GM12873 (cell line): ENCODE data around the gene WDPCP.

ENCODE experiments used
- TF ChIP-seq, protein P1 (sequence below): IDR thresholded peaks from 2 replicates; pipeline ENCODE4 v1.5.1; 2012; ENCODE audit warnings: low read depth, mild to moderate bottlenecking, moderate library complexity, low read length, control low read depth; ENCODE audit not compliant: insufficient read depth; ENCODE audit errors: missing control alignments

WDPCP gene

DNA sequence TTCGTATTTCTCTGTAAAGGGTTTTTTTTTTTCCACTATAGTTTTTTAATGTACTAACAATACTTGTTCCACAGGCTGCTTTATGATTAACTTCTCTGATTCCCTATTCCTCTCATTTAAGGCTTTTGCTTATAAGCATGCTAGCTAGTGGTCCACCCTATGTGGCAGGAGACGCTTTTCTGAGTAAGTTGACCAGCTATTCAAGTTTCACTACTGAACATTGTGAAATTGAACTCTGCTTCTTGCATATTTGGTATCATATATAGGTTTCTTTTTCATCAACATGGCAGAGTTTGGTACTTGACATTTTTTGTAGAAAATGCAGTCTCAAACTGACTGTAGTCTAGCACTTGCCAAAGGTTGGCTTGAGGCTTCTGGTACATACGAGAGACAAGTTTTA lies 463.4 kb downstream of the WDPCP start:
- TF ChIP-seq, protein P1, sequence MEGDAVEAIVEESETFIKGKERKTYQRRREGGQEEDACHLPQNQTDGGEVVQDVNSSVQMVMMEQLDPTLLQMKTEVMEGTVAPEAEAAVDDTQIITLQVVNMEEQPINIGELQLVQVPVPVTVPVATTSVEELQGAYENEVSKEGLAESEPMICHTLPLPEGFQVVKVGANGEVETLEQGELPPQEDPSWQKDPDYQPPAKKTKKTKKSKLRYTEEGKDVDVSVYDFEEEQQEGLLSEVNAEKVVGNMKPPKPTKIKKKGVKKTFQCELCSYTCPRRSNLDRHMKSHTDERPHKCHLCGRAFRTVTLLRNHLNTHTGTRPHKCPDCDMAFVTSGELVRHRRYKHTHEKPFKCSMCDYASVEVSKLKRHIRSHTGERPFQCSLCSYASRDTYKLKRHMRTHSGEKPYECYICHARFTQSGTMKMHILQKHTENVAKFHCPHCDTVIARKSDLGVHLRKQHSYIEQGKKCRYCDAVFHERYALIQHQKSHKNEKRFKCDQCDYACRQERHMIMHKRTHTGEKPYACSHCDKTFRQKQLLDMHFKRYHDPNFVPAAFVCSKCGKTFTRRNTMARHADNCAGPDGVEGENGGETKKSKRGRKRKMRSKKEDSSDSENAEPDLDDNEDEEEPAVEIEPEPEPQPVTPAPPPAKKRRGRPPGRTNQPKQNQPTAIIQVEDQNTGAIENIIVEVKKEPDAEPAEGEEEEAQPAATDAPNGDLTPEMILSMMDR = no peak

DNA sequence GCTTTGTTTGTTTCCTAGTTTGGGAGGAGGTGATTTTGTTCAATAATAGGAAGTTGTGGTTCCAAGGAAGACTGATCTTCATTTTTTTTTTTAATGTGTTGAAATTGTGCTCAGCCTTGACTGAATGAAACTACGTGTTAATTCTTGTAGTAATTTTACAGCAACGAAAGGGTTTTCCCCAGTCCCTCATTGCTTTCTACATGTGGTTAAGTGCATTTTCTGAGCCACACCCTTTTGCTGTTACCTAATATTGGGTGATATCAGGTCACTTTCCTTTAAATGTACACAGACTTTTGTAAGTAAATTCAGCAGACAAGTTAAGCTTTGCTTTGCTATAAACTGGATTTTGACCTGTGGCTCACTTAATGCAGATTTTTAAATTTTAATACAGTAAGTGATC lies 464.1 kb downstream of the WDPCP start:
- TF ChIP-seq, protein P1 = no peak

DNA sequence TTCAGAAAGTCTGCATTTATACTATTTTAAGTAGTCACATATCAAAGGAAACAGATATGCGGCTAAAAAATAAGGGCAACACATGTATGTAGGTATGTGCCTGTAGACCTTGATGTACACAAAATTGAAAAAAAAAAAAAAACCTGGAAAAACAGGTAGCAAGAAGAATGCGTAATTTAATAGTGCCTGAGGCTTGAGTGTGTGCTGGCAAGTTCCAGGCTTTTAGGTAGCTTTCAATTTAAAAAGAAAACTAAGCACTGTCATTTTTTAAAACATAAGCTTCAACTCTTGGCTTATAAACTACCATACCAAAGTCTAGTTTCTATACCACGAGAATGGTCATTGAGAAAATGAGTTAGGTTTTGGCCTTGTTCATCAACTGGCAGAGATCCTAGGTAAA lies 465.4 kb downstream of the WDPCP start:
- TF ChIP-seq, protein P1 = no peak

DNA sequence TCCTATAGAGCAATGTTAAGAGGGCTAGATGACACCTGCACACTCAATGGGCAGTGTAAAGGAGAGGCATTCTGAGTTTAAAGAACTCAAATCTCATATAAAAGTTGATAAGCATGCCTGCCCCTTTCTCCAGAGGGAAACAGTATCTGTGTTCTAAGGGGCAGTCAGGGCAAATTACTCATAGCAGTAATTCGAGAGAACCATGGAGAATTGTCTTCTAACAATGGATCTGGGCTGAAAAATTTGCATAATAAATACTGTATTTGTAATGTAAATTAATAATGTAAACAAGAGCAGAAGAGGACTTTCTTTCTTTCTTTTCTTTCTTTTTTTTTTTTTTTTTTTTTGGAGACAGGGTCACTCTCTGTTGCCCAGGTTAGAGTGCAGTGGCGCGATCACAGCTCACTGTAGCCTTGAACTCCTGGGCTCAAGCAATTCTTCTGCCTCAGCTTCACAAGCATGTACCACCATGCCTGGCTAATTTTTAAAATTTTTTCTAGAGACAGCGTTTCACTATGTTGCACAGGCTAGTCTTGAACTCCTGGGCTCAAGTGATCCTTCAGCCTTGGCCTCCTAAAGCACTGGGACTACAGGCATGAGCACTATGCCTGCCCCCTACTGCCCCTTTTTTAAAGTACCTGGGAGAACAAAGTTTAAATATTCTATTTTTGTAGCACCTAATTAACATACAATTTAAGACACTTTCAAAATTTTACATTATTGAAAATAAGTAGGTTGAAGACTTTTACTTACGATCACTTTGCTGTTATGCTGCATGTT lies 467.0 kb downstream of the WDPCP start:
- TF ChIP-seq, protein P1 = no peak

DNA sequence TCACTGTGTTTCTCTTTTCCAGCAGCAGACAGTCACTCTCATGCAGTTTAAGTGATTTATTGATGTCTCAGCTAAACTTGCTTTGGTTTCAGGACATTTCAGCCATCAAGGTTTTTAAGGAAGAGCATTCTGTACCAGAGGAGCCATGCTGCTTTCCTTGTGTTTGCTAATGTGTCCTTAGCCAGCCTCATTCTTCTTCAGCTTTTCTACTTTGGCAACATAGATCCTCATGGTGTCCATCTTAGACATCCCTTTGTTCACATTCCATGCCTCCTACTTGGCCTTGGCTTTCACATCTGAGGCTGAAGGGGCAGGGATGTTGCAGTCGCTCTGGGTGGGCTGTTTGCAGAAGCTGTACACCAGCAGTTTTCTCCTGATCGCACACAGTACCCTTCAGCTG lies 469.5 kb downstream of the WDPCP start:
- TF ChIP-seq, protein P1 = no peak

DNA sequence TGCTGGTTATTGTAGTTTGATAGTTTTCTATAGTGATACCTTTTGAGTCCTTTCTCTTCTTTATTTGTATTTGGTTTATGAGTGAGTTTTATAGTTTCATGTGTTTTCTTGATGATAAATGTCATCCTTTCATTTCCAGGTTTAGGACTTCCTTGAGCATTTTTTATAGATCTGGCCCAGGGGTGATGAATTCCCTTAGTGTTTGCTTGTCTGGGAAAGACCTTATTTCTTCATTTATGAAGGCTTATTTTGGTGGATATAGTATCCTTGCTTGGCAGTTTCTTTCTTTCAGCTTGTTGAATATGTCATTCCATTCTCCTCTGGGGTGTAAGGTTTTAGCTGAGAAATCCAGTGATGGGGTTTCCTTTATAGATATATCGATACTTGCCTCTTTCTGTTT lies 483.8 kb downstream of the WDPCP start:
- TF ChIP-seq, protein P1 = no peak

DNA sequence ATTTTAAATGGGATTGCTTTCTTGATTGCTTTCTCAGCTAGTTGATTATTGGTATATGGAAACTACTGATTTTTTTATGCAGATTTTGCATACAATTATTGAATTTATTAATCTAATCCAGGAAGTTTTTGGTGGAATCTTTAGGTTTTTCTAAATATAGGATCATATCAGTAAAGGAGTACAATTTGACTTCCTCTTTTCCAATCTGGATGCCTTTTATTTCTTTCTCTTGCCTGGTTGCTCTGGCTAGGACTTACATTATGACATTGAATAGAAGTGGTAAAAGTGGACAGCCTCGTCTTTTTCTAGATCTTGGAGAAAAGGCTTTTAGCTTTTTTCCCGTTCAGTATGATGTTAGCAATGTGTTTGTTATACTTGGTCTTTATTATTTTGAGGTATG lies 486.3 kb downstream of the WDPCP start:
- TF ChIP-seq, protein P1 = no peak

DNA sequence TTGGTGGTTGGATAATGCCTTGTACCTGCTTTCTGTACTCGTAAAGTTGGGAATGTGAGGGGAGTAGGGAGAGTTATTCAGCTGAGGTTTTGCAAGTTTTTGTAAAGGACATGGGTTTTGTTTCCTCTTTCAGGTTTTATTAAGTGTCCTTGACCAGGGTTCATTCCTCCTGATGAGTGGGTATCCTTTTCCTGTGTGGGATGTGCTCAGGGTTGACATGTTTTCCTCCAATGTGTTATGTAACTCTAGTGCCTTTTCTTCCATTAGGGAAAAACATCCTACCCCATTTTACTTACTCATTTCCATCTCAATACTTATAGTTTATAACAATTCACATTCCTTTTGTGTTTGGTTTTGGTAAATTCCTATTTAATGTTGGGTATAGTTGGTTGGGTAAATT lies 489.2 kb downstream of the WDPCP start:
- TF ChIP-seq, protein P1 = no peak
